DOHH2 (cell line): ENCODE data around the gene STN1.
A peak's percentile ranks its signal among the peaks of the same experiment; 100 is the strongest.

Source experiments
- H3F3A ChIP-seq: fragments of 200-600 bp; sonication (generic), shearing (Covaris generic); 2 replicates; pipeline ENCODE4 v1.6.0; 2016; ENCODE audit warnings: antibody characterized with exemption, mild to moderate bottlenecking; ENCODE audit not compliant: control insufficient read depth, insufficient read depth
- H3K27ac ChIP-seq: fragments of 200-600 bp; sonication (generic); 2 replicates; pipeline ENCODE4 v1.5.1; 2014; ENCODE audit warnings: low read depth, mild to moderate bottlenecking, low read length, moderate library complexity
- H3K27me3 ChIP-seq: fragments of 200-600 bp; sonication (generic); 2 replicates; pipeline ENCODE4 v1.6.1; 2014; ENCODE audit warnings: mild to moderate bottlenecking, low read length, mixed read lengths; ENCODE audit not compliant: control insufficient read depth
- H3K36me3 ChIP-seq: fragments of 200-600 bp; sonication (generic); 2 replicates; pipeline ENCODE4 v1.6.1; 2014; ENCODE audit warnings: mild to moderate bottlenecking, low read length, moderate library complexity, mixed read lengths; ENCODE audit not compliant: control insufficient read depth
- H3K4me1 ChIP-seq: fragments of 200-600 bp; sonication (generic); 2 replicates; pipeline ENCODE4 v1.6.1; 2014; ENCODE audit warnings: mild to moderate bottlenecking, low read length, mixed read lengths; ENCODE audit not compliant: control insufficient read depth
- H3K4me2 ChIP-seq: fragments of 200-600 bp; sonication (generic); 2 replicates; pipeline ENCODE4 v1.6.0; 2014; ENCODE audit warnings: mild to moderate bottlenecking, low read length, moderate library complexity
- H3K4me3 ChIP-seq: fragments of 200-600 bp; sonication (generic); 2 replicates; pipeline ENCODE4 v1.5.1; 2014; ENCODE audit warnings: mild to moderate bottlenecking, low read length, mixed read lengths
- H3K79me2 ChIP-seq: fragments of 200-600 bp; sonication (generic); 2 replicates; pipeline ENCODE4 v1.6.1; 2014; ENCODE audit warnings: mild to moderate bottlenecking, low read length, mixed read lengths; ENCODE audit not compliant: control insufficient read depth
- H3K9me2 ChIP-seq: fragments of 200-600 bp; sonication (generic); replicated peaks from 2 replicates; pipeline ENCODE4 v1.6.1; 2014; ENCODE audit warnings: mild to moderate bottlenecking, low read length, mixed read lengths; ENCODE audit not compliant: control insufficient read depth
- H3K9me3 ChIP-seq: fragments of 200-600 bp; sonication (generic); 2 replicates; pipeline ENCODE4 v1.6.1; 2014; ENCODE audit warnings: antibody characterized with exemption, low read length, mixed read lengths; ENCODE audit not compliant: control insufficient read depth, insufficient read depth
- H4K20me1 ChIP-seq: fragments of 200-600 bp; sonication (generic); 2 replicates; pipeline ENCODE4 v1.6.0; 2014; ENCODE audit warnings: low read depth, mild to moderate bottlenecking, antibody characterized with exemption, low read length, moderate library complexity; ENCODE audit not compliant: control insufficient read depth, insufficient read depth
- CTCF ChIP-seq: fragments of 200-600 bp; sonication (generic); IDR thresholded peaks from one replicate; pipeline ENCODE4 v1.5.1; 2014; ENCODE audit warnings: antibody characterized with exemption, mild to moderate bottlenecking, low read depth, low read length; ENCODE audit not compliant: poor library complexity, severe bottlenecking
- EZH2phosphoT487 ChIP-seq: fragments of 200-600 bp; sonication (generic); IDR thresholded peaks from 2 replicates; pipeline ENCODE4 v1.6.1; 2017; ENCODE audit warnings: borderline replicate concordance, mild to moderate bottlenecking, antibody characterized with exemption, low read length, moderate library complexity, mixed read lengths

The STN1 gene

DNA sequence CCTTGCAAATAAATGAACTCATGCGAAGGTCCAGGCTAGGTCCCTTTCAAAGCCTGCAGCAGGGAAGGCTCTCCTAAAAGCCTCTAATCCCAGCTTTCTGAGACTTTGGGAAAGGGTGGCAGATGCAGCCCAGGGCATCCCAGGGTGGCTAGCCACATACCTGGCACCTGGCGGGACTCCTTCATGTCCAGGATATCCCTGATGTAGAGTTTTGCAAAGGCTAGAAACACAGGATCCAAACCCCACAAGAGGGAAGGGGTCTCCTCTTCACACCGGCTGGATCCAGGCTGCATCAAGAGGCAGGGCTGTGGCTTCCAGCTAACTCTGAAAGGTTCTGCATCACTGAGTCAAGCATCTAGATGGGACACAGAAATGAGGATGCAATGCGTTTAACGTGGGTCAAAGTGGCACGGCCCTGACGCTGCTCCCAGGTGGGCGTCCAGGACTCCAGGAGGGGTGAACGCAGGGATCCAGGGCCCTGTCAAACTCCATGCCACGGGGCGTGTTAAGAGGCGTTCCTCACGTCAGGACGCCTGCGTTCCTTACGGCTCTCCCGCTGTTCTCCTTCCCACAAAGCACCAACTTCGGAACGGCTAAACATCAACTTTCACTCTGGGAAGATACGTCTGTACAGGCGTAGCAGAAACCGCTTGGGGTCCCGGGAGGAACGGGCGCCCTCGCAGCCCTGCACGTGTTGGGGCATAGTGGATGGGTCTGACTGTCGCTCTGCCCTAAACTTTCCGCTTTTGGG is 507 bp downstream of the STN1 start:
- Histone ChIP-seq H3K27me3 (no peaks in the 10 kb centered on the region), H3K9me3 (peaks cover 5% of the 10 kb centered on the region; the same call in 1 of the 2 replicates), H3K4me3 (peak overlapping the region; percentile 74), H3K27ac (peak overlapping the region; percentile 35), H3K4me2 (peak overlapping the region; percentile 69), H3K36me3 (peaks cover 6% of the 10 kb centered on the region), H4K20me1 (no peaks in the 10 kb centered on the region), H3F3A (peaks cover 2% of the 10 kb centered on the region; the same call in 1 of the 2 replicates), H3K79me2 (peaks cover 6% of the 10 kb centered on the region), H3K4me1 (peaks cover 40% of the 10 kb centered on the region), H3K9me2 (no peaks in the 10 kb centered on the region)
- TF ChIP-seq CTCF = no peak

GRCh38 chr10:103916876-103917275 is 1.1 kb downstream of the STN1 start:
- no peaks in the 10 kb centered on the region for H4K20me1 ChIP-seq
- no peaks in the 10 kb centered on the region for H3K27me3 ChIP-seq
- H3K4me1 ChIP-seq = peaks cover 39% of the 10 kb centered on the region
- peaks cover 6% of the 10 kb centered on the region for H3K79me2 ChIP-seq
- H3K27ac ChIP-seq = no peak overlapping the region
- H3K36me3 ChIP-seq = peaks cover 6% of the 10 kb centered on the region
- H3K9me3 ChIP-seq = peaks cover 5% of the 10 kb centered on the region; the same call in 1 of the 2 replicates
- TF ChIP-seq CTCF = no peak
- TF ChIP-seq EZH2phosphoT487 = no peak
- peaks cover 2% of the 10 kb centered on the region; the same call in 1 of the 2 replicates for H3F3A ChIP-seq
- H3K4me2 ChIP-seq = peak overlapping the region; percentile 69
- H3K9me2 ChIP-seq = no peaks in the 10 kb centered on the region
- peak overlapping the region; percentile 74 for H3K4me3 ChIP-seq

DNA sequence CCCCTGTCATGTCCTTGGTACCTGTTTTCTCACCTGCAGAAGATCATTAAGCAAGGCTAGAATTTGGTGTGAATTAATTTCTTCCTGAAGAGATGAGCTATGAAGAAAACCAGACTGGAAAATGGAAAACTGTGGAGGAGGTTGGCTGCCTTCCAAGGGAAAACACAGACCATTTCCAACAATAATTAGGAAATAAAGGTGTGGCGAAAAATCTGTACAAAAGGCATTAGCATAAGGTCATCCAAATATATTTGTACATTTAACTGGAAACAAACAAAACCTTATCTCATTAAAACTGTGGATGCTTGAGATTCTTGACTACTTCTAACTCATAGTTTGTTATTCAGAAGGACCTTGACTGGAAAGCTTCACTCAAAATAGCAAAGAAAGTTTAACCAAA is 1.7 kb downstream of the STN1 start:
- H3K27ac ChIP-seq = no peak overlapping the region
- peaks cover 2% of the 10 kb centered on the region; the same call in 1 of the 2 replicates for H3F3A ChIP-seq
- H3K36me3 ChIP-seq = peaks cover 6% of the 10 kb centered on the region
- no peaks in the 10 kb centered on the region for H3K27me3 ChIP-seq
- TF ChIP-seq CTCF = no peak
- no peak for TF ChIP-seq EZH2phosphoT487
- no peaks in the 10 kb centered on the region for H3K9me2 ChIP-seq
- peaks cover 5% of the 10 kb centered on the region; the same call in 1 of the 2 replicates for H3K9me3 ChIP-seq
- no peaks in the 10 kb centered on the region for H4K20me1 ChIP-seq
- H3K4me1 ChIP-seq = peaks cover 36% of the 10 kb centered on the region
- peak overlapping the region; percentile 74 for H3K4me3 ChIP-seq
- H3K4me2 ChIP-seq = peak overlapping the region; percentile 69
- H3K79me2 ChIP-seq = peaks cover 6% of the 10 kb centered on the region
